RWPE1 (cell line): ENCODE measurements around the gene MBD4.

Experiments
- CTCF ChIA-PET: fragments of 350-600 bp; sonication (Branson Sonifier 250); formaldehyde crosslinking; extraction: SDS; loops from one replicate; lab custom pipeline; 2021; lab: Yijun Ruan, JAX
- POLR2A ChIA-PET: fragments of 400-600 bp; formaldehyde crosslinking; extraction: SDS; loops from one replicate; lab custom pipeline; 2020; ENCODE audit warnings: antibody characterized with exemption; ENCODE audit not compliant: low non-redundant PET; lab: Yijun Ruan, JAX
- DNase-seq: peaks from one replicate; pipeline ENCODE4 v3.0.0; 2012; ENCODE audit warnings: low spot score
- H3K27ac ChIP-seq: fragments of 450-650 bp; 2 replicates; pipeline ENCODE4 v1.5.1; 2017
- CTCF ChIP-seq: fragments of 450-650 bp; conservative IDR thresholded peaks from 2 replicates; pipeline ENCODE4 v1.5.1; 2017; ENCODE audit warnings: low read depth, mild to moderate bottlenecking

The MBD4 gene

GRCh38 chr3:129460155-129460554, 20.4 kb upstream of the MBD4 start:
- no peak for DNase-seq
- TF ChIP-seq CTCF: no peak
- H3K27ac ChIP-seq: no peak overlapping the region
- POLR2A ChIA-PET: no interaction called here
- CTCF ChIA-PET: interaction anchor here (0.6 kb wide), 1 partner anchor 21 kb away, joined by 3 read pairs; no protein-coding TSS in a partner anchor

- no peak overlapping the region for H3K27ac ChIP-seq
- no peak for DNase-seq
- no peak for TF ChIP-seq CTCF
- POLR2A ChIA-PET: no interaction called here
- CTCF ChIA-PET: no interaction called here
Measured at GRCh38 chr3:129453732-129454131, 14.0 kb upstream of the MBD4 start.

GRCh38 chr3:129449279-129450115, 9.7 kb upstream of the MBD4 start:
- CTCF ChIA-PET: no interaction called here
- POLR2A ChIA-PET: no interaction called here
- H3K27ac ChIP-seq: no peak overlapping the region
- DNase-seq: no peak
- no peak for TF ChIP-seq CTCF

GRCh38 chr3:129448186-129448895, 8.6 kb upstream of the MBD4 start:
- TF ChIP-seq CTCF: no peak
- H3K27ac ChIP-seq: no peak overlapping the region
- CTCF ChIA-PET: no interaction called here
- no peak for DNase-seq
- POLR2A ChIA-PET: interaction anchor here (0.6 kb wide), 1 partner anchor 17 kb away, joined by 6 read pairs; no protein-coding TSS in a partner anchor

GRCh38 chr3:129446926-129447325, 7.2 kb upstream of the MBD4 start:
- no peak overlapping the region for H3K27ac ChIP-seq
- ChIA-PET POLR2A (no interaction called here), CTCF (no interaction called here)

More at GRCh38 chr3:129446926-129447325, 7.2 kb upstream of the MBD4 start:
- DNase-seq: no peak
- TF ChIP-seq CTCF: no peak
